ENCODE measurements around the gene CHD8.

The CHD8 gene

DNA sequence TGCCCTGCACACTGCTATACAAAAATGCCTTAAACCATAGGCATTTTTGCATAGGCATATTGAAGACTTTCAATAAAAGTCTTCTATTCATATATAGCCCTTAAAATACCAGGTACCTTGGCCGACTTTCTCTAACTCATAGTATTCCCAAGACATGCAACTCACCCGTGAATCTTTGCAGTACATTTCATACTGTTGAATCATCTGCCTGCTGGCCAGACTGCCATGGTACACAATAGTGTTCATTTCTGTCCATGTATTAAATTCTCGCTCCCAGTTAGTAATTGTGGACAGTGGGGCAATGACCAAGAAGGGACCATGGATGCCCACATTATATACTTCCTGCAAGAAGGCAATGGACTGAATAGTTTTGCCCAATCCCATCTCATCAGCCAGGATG lies 47.8 kb downstream of the CHD8 start:
- no peak overlapping the region for H3K4me3 ChIP-seq (ENCODE audit: low read depth, low read length)
- no peak for DNase-seq (ENCODE audit: low read depth)
- TF ChIP-seq, protein P1, sequence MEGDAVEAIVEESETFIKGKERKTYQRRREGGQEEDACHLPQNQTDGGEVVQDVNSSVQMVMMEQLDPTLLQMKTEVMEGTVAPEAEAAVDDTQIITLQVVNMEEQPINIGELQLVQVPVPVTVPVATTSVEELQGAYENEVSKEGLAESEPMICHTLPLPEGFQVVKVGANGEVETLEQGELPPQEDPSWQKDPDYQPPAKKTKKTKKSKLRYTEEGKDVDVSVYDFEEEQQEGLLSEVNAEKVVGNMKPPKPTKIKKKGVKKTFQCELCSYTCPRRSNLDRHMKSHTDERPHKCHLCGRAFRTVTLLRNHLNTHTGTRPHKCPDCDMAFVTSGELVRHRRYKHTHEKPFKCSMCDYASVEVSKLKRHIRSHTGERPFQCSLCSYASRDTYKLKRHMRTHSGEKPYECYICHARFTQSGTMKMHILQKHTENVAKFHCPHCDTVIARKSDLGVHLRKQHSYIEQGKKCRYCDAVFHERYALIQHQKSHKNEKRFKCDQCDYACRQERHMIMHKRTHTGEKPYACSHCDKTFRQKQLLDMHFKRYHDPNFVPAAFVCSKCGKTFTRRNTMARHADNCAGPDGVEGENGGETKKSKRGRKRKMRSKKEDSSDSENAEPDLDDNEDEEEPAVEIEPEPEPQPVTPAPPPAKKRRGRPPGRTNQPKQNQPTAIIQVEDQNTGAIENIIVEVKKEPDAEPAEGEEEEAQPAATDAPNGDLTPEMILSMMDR (IDR thresholded peaks at IDR 0.05; ENCODE audit: low read depth, low read length, missing control alignments): no peak

DNA sequence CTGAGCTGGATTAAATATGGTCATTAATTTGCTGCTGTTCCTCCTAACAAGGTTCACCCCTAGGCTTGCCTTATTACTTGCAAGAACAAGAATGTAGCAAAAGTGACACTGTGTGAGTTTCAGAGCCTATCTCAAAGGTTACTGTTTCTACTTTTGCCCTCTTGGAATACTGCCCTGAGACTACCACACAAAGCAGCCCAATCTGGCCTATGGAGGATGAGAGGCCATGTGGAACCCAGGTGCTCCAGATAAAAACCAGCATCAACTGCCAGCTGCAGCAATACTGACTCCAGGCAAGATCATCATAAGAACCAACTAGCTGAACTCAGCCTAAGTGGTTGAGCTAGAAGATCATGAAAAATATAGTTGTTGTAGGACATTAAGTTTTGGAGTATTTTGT lies 49.7 kb downstream of the CHD8 start:
- DNase-seq (ENCODE audit: low read depth): no peak
- H3K4me3 ChIP-seq (ENCODE audit: low read depth, low read length): no peak overlapping the region
- TF ChIP-seq, protein P1 (IDR thresholded peaks at IDR 0.05; ENCODE audit: low read depth, low read length, missing control alignments): no peak

- TF ChIP-seq, protein P1 (IDR thresholded peaks at IDR 0.05; ENCODE audit: low read depth, low read length, missing control alignments): no peak
- no peak overlapping the region for H3K4me3 ChIP-seq (ENCODE audit: low read depth, low read length)
- DNase-seq (ENCODE audit: low read depth): no peak
Measured at GRCh38 chr14:21405097-21405496, 50.8 kb downstream of the CHD8 start.

DNA sequence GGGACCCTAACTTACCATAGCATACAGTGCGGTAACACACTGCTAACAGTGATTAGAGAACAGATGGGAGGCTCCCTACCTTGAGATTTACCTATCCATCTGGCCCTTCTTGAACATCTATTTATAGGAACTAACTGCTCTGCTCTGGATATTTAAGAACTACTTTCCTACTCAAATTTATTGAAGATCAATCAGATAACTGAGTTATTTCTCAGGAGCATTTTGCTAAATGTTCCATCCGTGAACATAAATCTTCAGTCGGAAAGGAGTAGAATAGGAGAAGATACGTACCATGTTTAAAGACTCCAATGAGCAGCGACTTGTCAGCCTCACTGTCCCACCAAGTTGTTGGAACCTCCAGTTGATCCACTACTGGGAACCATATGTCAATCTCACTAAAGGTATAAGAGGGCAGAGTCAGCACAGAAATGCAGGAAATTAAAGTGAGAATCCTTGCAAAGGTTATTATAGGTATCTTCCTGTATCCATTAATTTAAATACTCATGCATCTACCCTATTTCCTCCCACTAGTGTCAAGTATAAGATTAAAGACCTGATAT lies 56.5 kb downstream of the CHD8 start:
- DNase-seq (ENCODE audit: low read depth): no peak
- TF ChIP-seq, protein P1 (IDR thresholded peaks at IDR 0.05; ENCODE audit: low read depth, low read length, missing control alignments): no peak

DNA sequence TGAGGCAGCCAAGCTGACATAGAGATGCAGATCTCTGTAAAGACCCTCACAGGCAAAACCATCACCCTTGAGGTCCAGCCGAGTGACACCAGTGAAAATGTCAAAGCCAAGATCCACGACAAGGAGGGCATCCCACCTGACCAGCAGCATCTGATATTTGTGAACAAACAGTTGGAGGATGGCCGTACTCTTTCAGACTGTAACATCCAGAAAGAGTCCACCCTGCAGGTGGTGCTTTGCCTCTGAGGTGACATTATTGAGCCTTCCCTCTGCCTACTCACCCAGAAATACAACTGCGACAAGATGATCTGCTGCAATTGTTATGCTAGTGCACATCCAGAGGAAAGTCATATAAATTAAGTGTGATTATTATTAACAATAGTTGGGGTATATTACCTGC lies 57.0 kb downstream of the CHD8 start:
- TF ChIP-seq, protein P1 (IDR thresholded peaks at IDR 0.05; ENCODE audit: low read depth, low read length, missing control alignments): no peak
- H3K4me3 ChIP-seq (ENCODE audit: low read depth, low read length): no peak overlapping the region
- DNase-seq (ENCODE audit: low read depth): no peak

More for the DNA sequence above, 56.5 kb downstream of the CHD8 start:
- H3K4me3 ChIP-seq (ENCODE audit: low read depth, low read length): no peak overlapping the region

GRCh38 chr14:21395450-21395849 lies 60.5 kb downstream of the CHD8 start:
- DNase-seq (ENCODE audit: low read depth): no peak
- TF ChIP-seq, protein P1 (IDR thresholded peaks at IDR 0.05; ENCODE audit: low read depth, low read length, missing control alignments): no peak
- H3K4me3 ChIP-seq (ENCODE audit: low read depth, low read length): no peak overlapping the region

GRCh38 chr14:21385188-21385904 lies 70.6 kb downstream of the CHD8 start:
- no peak overlapping the region; the same call in 1 of the 2 replicates for H3K4me3 ChIP-seq (ENCODE audit: low read depth, low read length)
- DNase-seq (ENCODE audit: low read depth): peak; percentile 30
- TF ChIP-seq, protein P1 (IDR thresholded peaks at IDR 0.05; ENCODE audit: low read depth, low read length, missing control alignments): no peak
